ENCODE results near the gene SYCN. TPM values are rescaled to one million over a fixed set of nuclear protein-coding genes. Genes with fewer than 3 reads are reported as not detected.

The SYCN gene
- polyA plus RNA-seq, 1 donor, result not detected

GRCh38 chr19:39206122-39206521 is 2.1 kb upstream of the SYCN start:
- WGBS (ENCODE audit: insufficient coverage, low lambda C conversion rate), result no CpG with 5 or more reads among the region's 6 CpGs
- DNase-seq, result no peak
- Histone ChIP-seq H3K4me1 (ENCODE audit: control insufficient read depth, insufficient read depth, low read length) (peaks cover 13% of the 10 kb centered on the region), H3K36me3 (ENCODE audit: control insufficient read depth, insufficient read depth, low read length) (no peaks in the 10 kb centered on the region), H3K4me3 (ENCODE audit: low read length) (no peak overlapping the region), H3K9me3 (ENCODE audit: control insufficient read depth, low read depth, low read length) (peaks cover 6% of the 10 kb centered on the region), H3K27me3 (ENCODE audit: control insufficient read depth, insufficient read depth, low read length) (peaks cover 26% of the 10 kb centered on the region), H3K27ac (ENCODE audit: low read length) (no peak overlapping the region)

GRCh38 chr19:39205449-39205764 is 1.3 kb upstream of the SYCN start:
- WGBS (ENCODE audit: insufficient coverage, low lambda C conversion rate), result no CpG with 5 or more reads among the region's 3 CpGs
- Histone ChIP-seq H3K27me3 (ENCODE audit: control insufficient read depth, insufficient read depth, low read length) (peaks cover 31% of the 10 kb centered on the region), H3K27ac (ENCODE audit: low read length) (no peak overlapping the region)

GRCh38 chr19:39202998-39203355 is 1.1 kb downstream of the SYCN start:
- H3K4me1 ChIP-seq (ENCODE audit: control insufficient read depth, insufficient read depth, low read length), result peaks cover 13% of the 10 kb centered on the region
- no peak overlapping the region for H3K4me3 ChIP-seq (ENCODE audit: low read length)
- no CpG with 5 or more reads among the region's 1 CpG for WGBS (ENCODE audit: insufficient coverage, low lambda C conversion rate)
- DNase-seq, result no peak
- H3K27ac ChIP-seq (ENCODE audit: low read length), result no peak overlapping the region
- no peaks in the 10 kb centered on the region for H3K36me3 ChIP-seq (ENCODE audit: control insufficient read depth, insufficient read depth, low read length)
- peaks cover 9% of the 10 kb centered on the region for H3K9me3 ChIP-seq (ENCODE audit: control insufficient read depth, low read depth, low read length)
- H3K27me3 ChIP-seq (ENCODE audit: control insufficient read depth, insufficient read depth, low read length), result peaks cover 52% of the 10 kb centered on the region

More at GRCh38 chr19:39205449-39205764, 1.3 kb upstream of the SYCN start:
- Histone ChIP-seq H3K4me1 (ENCODE audit: control insufficient read depth, insufficient read depth, low read length) (peaks cover 13% of the 10 kb centered on the region), H3K9me3 (ENCODE audit: control insufficient read depth, low read depth, low read length) (peaks cover 6% of the 10 kb centered on the region), H3K4me3 (ENCODE audit: low read length) (no peak overlapping the region), H3K36me3 (ENCODE audit: control insufficient read depth, insufficient read depth, low read length) (no peaks in the 10 kb centered on the region)
- DNase-seq, result no peak

- H3K36me3 ChIP-seq (ENCODE audit: control insufficient read depth, insufficient read depth, low read length), result no peaks in the 10 kb centered on the region
- no peak for DNase-seq
- H3K27ac ChIP-seq (ENCODE audit: low read length), result no peak overlapping the region
- no CpG with 5 or more reads among the region's 3 CpGs for WGBS (ENCODE audit: insufficient coverage, low lambda C conversion rate)
- peaks cover 9% of the 10 kb centered on the region for H3K9me3 ChIP-seq (ENCODE audit: control insufficient read depth, low read depth, low read length)
- peaks cover 19% of the 10 kb centered on the region for H3K4me1 ChIP-seq (ENCODE audit: control insufficient read depth, insufficient read depth, low read length)
- H3K4me3 ChIP-seq (ENCODE audit: low read length), result no peak overlapping the region
- H3K27me3 ChIP-seq (ENCODE audit: control insufficient read depth, insufficient read depth, low read length), result peaks cover 74% of the 10 kb centered on the region
These were observed 3.3 kb downstream of the SYCN start for GRCh38 chr19:39200803-39201115.

- peaks cover 16% of the 10 kb centered on the region for H3K4me1 ChIP-seq (ENCODE audit: control insufficient read depth, insufficient read depth, low read length)
- peaks cover 78% of the 10 kb centered on the region for H3K27me3 ChIP-seq (ENCODE audit: control insufficient read depth, insufficient read depth, low read length)
- no CpG with 5 or more reads among the region's 32 CpGs for WGBS (ENCODE audit: insufficient coverage, low lambda C conversion rate)
- no peak overlapping the region for H3K27ac ChIP-seq (ENCODE audit: low read length)
- DNase-seq, result no peak
- no peaks in the 10 kb centered on the region for H3K36me3 ChIP-seq (ENCODE audit: control insufficient read depth, insufficient read depth, low read length)
- peaks cover 9% of the 10 kb centered on the region for H3K9me3 ChIP-seq (ENCODE audit: control insufficient read depth, low read depth, low read length)
- H3K4me3 ChIP-seq (ENCODE audit: low read length), result no peak overlapping the region
These were observed 3.8 kb downstream of the SYCN start for GRCh38 chr19:39200066-39200802.

- H3K27ac ChIP-seq (ENCODE audit: low read length), result no peak overlapping the region
- no peak for DNase-seq
These were observed 5.0 kb downstream of the SYCN start for GRCh38 chr19:39199025-39199424.

GRCh38 chr19:39197808-39198207 is 6.3 kb downstream of the SYCN start:
- H3K36me3 ChIP-seq (ENCODE audit: control insufficient read depth, insufficient read depth, low read length), result no peaks in the 10 kb centered on the region
- DNase-seq, result no peak
- no CpG with 5 or more reads among the region's 5 CpGs for WGBS (ENCODE audit: insufficient coverage, low lambda C conversion rate)
- H3K9me3 ChIP-seq (ENCODE audit: control insufficient read depth, low read depth, low read length), result peaks cover 3% of the 10 kb centered on the region
- H3K4me1 ChIP-seq (ENCODE audit: control insufficient read depth, insufficient read depth, low read length), result peaks cover 19% of the 10 kb centered on the region
- H3K27ac ChIP-seq (ENCODE audit: low read length), result no peak overlapping the region
- peaks cover 67% of the 10 kb centered on the region for H3K27me3 ChIP-seq (ENCODE audit: control insufficient read depth, insufficient read depth, low read length)
- no peak overlapping the region for H3K4me3 ChIP-seq (ENCODE audit: low read length)

More at GRCh38 chr19:39199025-39199424, 5.0 kb downstream of the SYCN start:
- no CpG with 5 or more reads among the region's 11 CpGs for WGBS (ENCODE audit: insufficient coverage, low lambda C conversion rate)
- Histone ChIP-seq H3K36me3 (ENCODE audit: control insufficient read depth, insufficient read depth, low read length) (no peaks in the 10 kb centered on the region), H3K4me1 (ENCODE audit: control insufficient read depth, insufficient read depth, low read length) (peaks cover 13% of the 10 kb centered on the region), H3K4me3 (ENCODE audit: low read length) (no peak overlapping the region), H3K9me3 (ENCODE audit: control insufficient read depth, low read depth, low read length) (peaks cover 9% of the 10 kb centered on the region), H3K27me3 (ENCODE audit: control insufficient read depth, insufficient read depth, low read length) (peaks cover 80% of the 10 kb centered on the region)

- Histone ChIP-seq H3K36me3 (ENCODE audit: control insufficient read depth, insufficient read depth, low read length) (no peaks in the 10 kb centered on the region), H3K27ac (ENCODE audit: low read length) (no peak within 1 kb of the TSS), H3K9me3 (ENCODE audit: control insufficient read depth, low read depth, low read length) (peaks cover 3% of the 10 kb centered on the region), H3K27me3 (ENCODE audit: control insufficient read depth, insufficient read depth, low read length) (peaks cover 64% of the 10 kb centered on the region), H3K4me1 (ENCODE audit: control insufficient read depth, insufficient read depth, low read length) (peaks cover 19% of the 10 kb centered on the region), H3K4me3 (ENCODE audit: low read length) (no peak within 1 kb of the TSS)
- 10% methylated on average over 2 of the region's 51 CpGs for WGBS (ENCODE audit: insufficient coverage, low lambda C conversion rate)
- no peak for DNase-seq
These were observed 7.1 kb downstream of the SYCN start, which contains the start of gene NCCRP1 for GRCh38 chr19:39196860-39197562. Gene NCCRP1, plus strand, starts transcription at chr19:39196964. Its CDS starts 19 bp downstream, at chr19:39196983.

- peaks cover 58% of the 10 kb centered on the region for H3K27me3 ChIP-seq (ENCODE audit: control insufficient read depth, insufficient read depth, low read length)
- H3K27ac ChIP-seq (ENCODE audit: low read length), result no peak overlapping the region
- H3K9me3 ChIP-seq (ENCODE audit: control insufficient read depth, low read depth, low read length), result peaks cover 3% of the 10 kb centered on the region
- peaks cover 19% of the 10 kb centered on the region for H3K4me1 ChIP-seq (ENCODE audit: control insufficient read depth, insufficient read depth, low read length)
- H3K36me3 ChIP-seq (ENCODE audit: control insufficient read depth, insufficient read depth, low read length), result no peaks in the 10 kb centered on the region
- no CpG with 5 or more reads among the region's 7 CpGs for WGBS (ENCODE audit: insufficient coverage, low lambda C conversion rate)
- no peak overlapping the region for H3K4me3 ChIP-seq (ENCODE audit: low read length)
- DNase-seq, result no peak
These were observed 7.7 kb downstream of the SYCN start for GRCh38 chr19:39196320-39196719.

- H3K4me1 ChIP-seq (ENCODE audit: control insufficient read depth, insufficient read depth, low read length), result peaks cover 19% of the 10 kb centered on the region
- DNase-seq, result no peak
- no peaks in the 10 kb centered on the region for H3K36me3 ChIP-seq (ENCODE audit: control insufficient read depth, insufficient read depth, low read length)
- WGBS (ENCODE audit: insufficient coverage, low lambda C conversion rate), result no CpG with 5 or more reads among the region's 9 CpGs
- H3K27ac ChIP-seq (ENCODE audit: low read length), result no peak overlapping the region
- H3K4me3 ChIP-seq (ENCODE audit: low read length), result no peak overlapping the region
- peaks cover 55% of the 10 kb centered on the region for H3K27me3 ChIP-seq (ENCODE audit: control insufficient read depth, insufficient read depth, low read length)
- peaks cover 3% of the 10 kb centered on the region for H3K9me3 ChIP-seq (ENCODE audit: control insufficient read depth, low read depth, low read length)
These were observed 8.3 kb downstream of the SYCN start for GRCh38 chr19:39195755-39196154.
